SJSA1 (cell line): ENCODE data around the gene ARMCX2. TPM values are rescaled to one million over a fixed set of nuclear protein-coding genes. Genes with fewer than 3 reads are reported as not detected.
A peak's percentile ranks its signal among the peaks of the same experiment; 100 is the strongest.
"Not testable (repeated sequence)": the region's sequence is repeated elsewhere in the genome, so short reads cannot be mapped to it uniquely, and the experiment has no call there.

Experiments used
- DNase-seq, 2 experiments: peaks; one replicate each; pipeline ENCODE4 v3.0.0-alpha.2; 2015 to 2020; ENCODE audit warnings: low spot score in 2 of 2, low read depth in 1 of 2
- H3K27ac ChIP-seq: fragments of 250-450 bp; sonication (Bioruptor Pico); 2 replicates; pipeline ENCODE4 v1.5.1; 2020; ENCODE audit warnings: mild to moderate bottlenecking, moderate library complexity
- H3K27me3 ChIP-seq: fragments of 250-450 bp; sonication (Bioruptor Pico); replicated peaks from 2 replicates; pipeline ENCODE4 v1.5.1; 2020; ENCODE audit warnings: mild to moderate bottlenecking, moderate library complexity
- H3K36me3 ChIP-seq: fragments of 250-450 bp; sonication (Bioruptor Pico); 2 replicates; pipeline ENCODE4 v1.5.1; 2020; ENCODE audit warnings: mild to moderate bottlenecking
- H3K4me1 ChIP-seq: fragments of 250-450 bp; sonication (Bioruptor Pico); replicated peaks from 2 replicates; pipeline ENCODE4 v1.6.1; 2021; ENCODE audit warnings: mild to moderate bottlenecking
- H3K4me3 ChIP-seq: fragments of 250-450 bp; sonication (Bioruptor Pico); 2 replicates; pipeline ENCODE4 v1.5.1; 2020; ENCODE audit warnings: mild to moderate bottlenecking
- H3K9me3 ChIP-seq: fragments of 250-450 bp; sonication (Bioruptor Pico); replicated peaks from 2 replicates; pipeline ENCODE4 v1.5.1; 2020; ENCODE audit warnings: mild to moderate bottlenecking
- total RNA-seq: library from RNA; depleted of rRNA; stranded (reverse); fragments of >200 nt; shearing (Covaris generic); gene quantifications from 2 replicates; pipeline ENCODE4 v1.2.3, GENCODE V29; 2014; rRNA removed

Gene ARMCX2
- total RNA-seq, 1 experiment from 2014 or later: 6.9 TPM

DNA sequence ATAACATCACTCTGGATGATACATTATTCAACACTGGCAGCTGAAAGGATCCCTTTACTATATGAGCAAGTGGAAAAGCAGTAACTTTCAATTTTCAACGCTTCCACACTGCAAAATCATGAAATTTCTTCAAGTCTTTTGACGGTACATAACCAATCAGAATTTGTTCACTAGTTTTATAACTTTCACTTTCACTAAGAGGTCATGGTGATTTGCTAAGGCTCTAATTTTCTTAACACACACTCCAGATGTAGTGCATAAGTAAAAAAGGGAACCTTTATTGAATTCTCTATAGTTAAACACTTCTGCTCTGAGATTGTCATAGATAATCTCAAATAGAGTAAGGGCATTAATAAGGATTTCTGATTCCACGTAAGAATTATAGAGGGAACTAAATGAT is 4.1 kb downstream of the ARMCX2 start:
- H3K4me1 ChIP-seq: peaks cover 3% of the 10 kb centered on the region; the same call in 1 of the 2 replicates
- no peak for DNase-seq
- H3K9me3 ChIP-seq: no peaks in the 10 kb centered on the region
- H3K4me3 ChIP-seq: no peak overlapping the region
- H3K27ac ChIP-seq: no peak overlapping the region
- H3K36me3 ChIP-seq: no peaks in the 10 kb centered on the region
- no peaks in the 10 kb centered on the region for H3K27me3 ChIP-seq

DNA sequence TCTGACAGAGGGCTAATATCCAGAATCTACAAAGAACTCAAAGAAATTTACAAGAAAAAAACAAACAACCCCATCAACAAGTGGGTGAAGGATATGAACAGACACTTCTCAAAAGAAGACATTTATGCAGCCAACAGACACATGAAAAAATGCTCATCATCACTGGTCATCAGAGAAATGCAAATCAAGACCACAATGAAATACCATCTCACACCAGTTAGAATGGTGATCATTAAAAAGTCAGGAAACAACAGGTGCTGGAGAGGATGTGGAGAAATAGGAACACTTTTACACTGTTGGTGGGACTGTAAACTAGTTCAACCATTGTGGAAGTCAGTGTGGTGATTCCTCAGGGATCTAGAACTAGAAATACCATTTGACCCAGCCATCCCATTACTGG is 11.9 kb downstream of the ARMCX2 start:
- H3K36me3 ChIP-seq, H3K9me3 ChIP-seq, H3K4me3 ChIP-seq, H3K27me3 ChIP-seq, H3K4me1 ChIP-seq, DNase-seq, H3K27ac ChIP-seq: not testable (repeated sequence)

DNA sequence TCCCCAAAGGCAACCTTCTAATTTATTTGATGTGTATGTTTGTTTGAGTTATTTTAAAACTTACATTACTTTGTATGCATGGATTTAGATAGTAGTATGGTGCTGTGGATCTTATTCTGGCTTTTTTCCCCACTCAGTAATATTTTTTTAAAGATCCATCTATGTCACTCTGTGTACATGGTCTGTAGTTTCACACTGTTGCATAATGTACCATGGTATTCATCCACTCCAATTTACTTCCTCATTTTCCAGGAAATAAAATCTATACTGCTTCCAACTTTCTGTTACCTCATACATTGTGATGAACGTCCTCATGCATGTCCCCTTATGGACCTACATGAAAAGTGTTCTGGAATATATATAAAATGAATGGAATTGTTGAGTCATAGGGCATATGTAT is 17.6 kb downstream of the ARMCX2 start:
- H3K27me3 ChIP-seq: no peaks in the 10 kb centered on the region
- no peaks in the 10 kb centered on the region for H3K9me3 ChIP-seq
- no peaks in the 10 kb centered on the region for H3K4me1 ChIP-seq
- no peak overlapping the region for H3K4me3 ChIP-seq
- no peak overlapping the region for H3K27ac ChIP-seq
- H3K36me3 ChIP-seq: no peaks in the 10 kb centered on the region
- DNase-seq: no peak

DNA sequence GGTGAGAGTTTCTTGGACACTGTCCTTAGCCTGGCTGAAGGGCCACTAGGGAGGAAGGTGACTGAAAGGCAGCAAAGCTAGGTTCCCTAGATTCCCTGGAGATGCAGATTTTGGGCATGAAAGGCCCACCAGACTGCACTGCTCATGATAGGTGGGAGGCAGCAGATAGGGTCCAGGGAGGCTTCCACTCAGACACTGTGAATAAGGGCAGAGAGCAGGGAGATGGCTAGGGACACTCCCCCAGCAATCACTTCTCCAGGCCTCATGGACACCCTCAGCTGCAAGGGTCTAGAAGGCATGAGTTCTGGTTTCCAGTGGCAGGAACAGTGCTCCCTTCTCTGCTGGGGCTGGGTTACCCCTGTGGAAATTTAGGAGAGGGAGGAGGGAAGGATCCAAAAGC is 20.1 kb downstream of the ARMCX2 start:
- no peaks in the 10 kb centered on the region for H3K36me3 ChIP-seq
- no peak overlapping the region for H3K27ac ChIP-seq
- DNase-seq: no peak

DNA sequence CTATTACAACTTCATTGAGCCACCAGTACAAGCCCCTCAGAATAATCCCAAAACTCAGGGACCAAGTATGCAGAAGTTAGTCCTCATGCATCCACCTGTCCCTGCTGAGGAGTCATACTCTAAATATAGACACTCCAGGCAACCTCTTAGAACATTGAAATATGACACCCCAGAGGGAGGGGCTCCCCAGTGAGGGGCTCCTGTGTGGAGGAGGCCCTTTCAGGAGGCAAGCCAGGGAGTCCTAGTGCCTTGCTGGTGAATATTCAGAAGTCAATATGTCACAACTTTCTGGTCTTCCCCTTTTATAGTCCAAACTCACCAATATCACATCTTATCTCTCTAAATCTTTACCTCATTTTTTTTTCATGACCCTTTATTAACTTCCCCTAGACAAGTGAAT is 40.3 kb downstream of the ARMCX2 start:
- Histone ChIP-seq H3K36me3 (peaks cover 3% of the 10 kb centered on the region; the same call in 1 of the 2 replicates), H3K27ac (no peak overlapping the region), H3K4me1 (peaks cover 8% of the 10 kb centered on the region), H3K4me3 (no peak overlapping the region), H3K9me3 (no peaks in the 10 kb centered on the region), H3K27me3 (no peaks in the 10 kb centered on the region)
- DNase-seq: no peak

More for the DNA sequence above, 20.1 kb downstream of the ARMCX2 start:
- Histone ChIP-seq H3K9me3 (no peaks in the 10 kb centered on the region), H3K4me3 (no peak overlapping the region), H3K27me3 (no peaks in the 10 kb centered on the region), H3K4me1 (no peaks in the 10 kb centered on the region)

DNA sequence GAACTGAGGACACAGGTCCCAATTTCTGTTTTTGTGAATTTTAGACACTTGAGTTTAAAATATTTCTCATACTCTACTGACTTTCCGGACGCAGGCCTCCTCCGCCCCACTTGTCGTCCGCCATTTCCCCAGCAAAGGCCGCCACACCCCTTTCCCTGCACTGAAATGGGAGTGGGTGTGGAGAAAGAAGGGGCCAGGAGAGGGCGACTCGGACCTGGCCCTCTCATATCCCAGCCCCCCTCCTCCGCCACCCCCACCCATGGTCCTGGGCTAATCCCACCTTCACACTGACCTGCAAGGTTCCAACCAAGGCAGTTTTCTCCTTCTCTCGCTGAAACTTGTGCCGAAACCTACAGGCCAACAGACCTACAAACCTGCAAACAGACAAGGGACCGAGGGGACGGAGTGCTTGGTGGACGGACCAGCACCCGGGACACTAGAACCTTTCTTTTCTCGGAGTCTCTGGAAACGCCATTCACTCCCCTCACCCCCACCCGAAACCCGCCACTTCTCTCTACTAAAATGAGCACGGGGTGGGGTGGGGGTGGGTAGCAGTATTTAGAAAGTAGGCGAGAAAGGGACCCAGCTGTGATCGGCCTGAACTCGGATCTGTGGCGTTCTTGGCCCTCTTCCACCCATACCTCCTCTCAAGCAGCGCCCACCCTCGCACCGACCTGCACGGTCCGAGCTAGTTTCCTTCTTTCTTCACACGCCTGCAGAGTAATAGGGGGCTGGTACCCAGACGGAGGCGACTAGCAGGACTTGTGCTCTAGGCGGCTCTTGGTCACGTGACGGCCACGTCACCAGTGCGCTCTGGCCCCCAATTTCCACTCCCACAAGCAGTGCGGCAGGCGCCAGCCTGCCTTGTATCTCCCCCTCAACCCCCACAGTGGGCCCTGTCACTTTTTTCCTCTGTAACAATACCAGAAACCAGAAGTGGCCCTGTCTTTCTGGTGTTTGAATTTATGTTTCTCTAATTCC is 42.1 kb downstream of the ARMCX2 start, which contains the start of gene ARMCX6:
ARMCX6 (minus strand) TSS at position 790 of the 981 bp plus-strand sequence. CDS start 1,380 bp downstream, outside the sequence.
- peak; percentile 56 to 74 for DNase-seq
- Histone ChIP-seq H3K9me3 (no peaks in the 10 kb centered on the region), H3K4me1 (peaks cover 5% of the 10 kb centered on the region), H3K27me3 (no peaks in the 10 kb centered on the region), H3K4me3 (peak within 1 kb of the TSS; percentile 49), H3K27ac (peak within 1 kb of the TSS; percentile 26; the same call in 1 of the 2 replicates), H3K36me3 (0 out of 2 replicates have a peak, but pooled peaks cover 3% of the 10 kb centered on the region)

DNA sequence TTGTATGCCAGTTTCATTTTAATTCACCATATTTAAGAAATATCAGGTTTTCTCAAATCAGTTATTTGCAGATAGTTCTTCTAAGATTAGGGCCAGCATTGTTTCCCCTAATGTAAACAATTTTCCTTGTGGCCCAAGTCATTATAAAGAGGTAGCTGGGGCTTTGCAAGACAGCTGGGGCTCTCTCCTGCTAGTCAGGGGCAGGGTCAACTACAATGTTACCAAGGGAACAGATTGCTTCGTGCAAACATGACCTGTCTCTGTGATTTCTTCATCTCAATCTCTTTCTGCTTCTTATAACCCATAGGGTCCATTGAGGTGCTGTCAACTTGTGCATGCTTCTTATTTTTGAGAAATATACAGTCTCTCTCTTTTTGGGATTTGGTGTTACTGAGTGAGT is 53.9 kb downstream of the ARMCX2 start:
- Histone ChIP-seq H3K27me3 (no peaks in the 10 kb centered on the region), H3K36me3 (no peaks in the 10 kb centered on the region), H3K9me3 (no peaks in the 10 kb centered on the region), H3K4me3 (no peak overlapping the region), H3K27ac (no peak overlapping the region), H3K4me1 (no peaks in the 10 kb centered on the region)
- DNase-seq: no peak

Other genes starting within 250 kb of the ARMCX2 start
- 3.9 and 5.8 TPM in 2 replicates for gene ARMCX4, start 174.4 kb downstream of the ARMCX2 start, total RNA-seq
- gene ARMCX1, start 109.3 kb downstream of the ARMCX2 start, total RNA-seq: 15.5 and 19.6 TPM in 2 replicates
- gene ARMCX6, start 41.9 kb downstream of the ARMCX2 start, total RNA-seq: 42.7 and 45.4 TPM in 2 replicates
- gene ARMCX3, start 36.7 kb downstream of the ARMCX2 start, total RNA-seq: 36.1 and 37.6 TPM in 2 replicates